ENCODE measurements around the gene TADA1.

- TF ChIP-seq CTCF (IDR thresholded peaks at IDR 0.05) (no peak), POLR2A (IDR thresholded peaks at IDR 0.05) (no peak), POLR2AphosphoS5 (IDR thresholded peaks at IDR 0.05) (no peak)
Observed at GRCh38 chr1:166908942-166909341, 32.9 kb upstream of the TADA1 start.

Measured in breast epithelium (tissue), 3 donors.